Thoracic aorta (tissue), 2 donors: ENCODE data around the gene ASPN. TPM values are rescaled to one million over a fixed set of nuclear protein-coding genes. Genes with fewer than 3 reads are reported as not detected.

Experiments
- ATAC-seq: fragments of 150-250 bp; one replicate; pipeline ENCODE4 v1.8.0; 2017; ENCODE audit warnings: low read depth; ENCODE audit not compliant: insufficient number of reproducible peaks, low FRiP score
- DNase-seq: peaks from one replicate; pipeline ENCODE4 v3.0.0-alpha.2; 2020; ENCODE audit warnings: low spot score
- H3K27ac ChIP-seq, 2 donors: fragments of 200-600 bp; sonication (generic); 1 replicate in 1 of 2; 2 replicates in 1 of 2; pipeline ENCODE4 v1.5.1; 2016; ENCODE audit warnings: mild to moderate bottlenecking in 2 of 2, moderate library complexity in 2 of 2
- H3K27me3 ChIP-seq: fragments of 200-600 bp; sonication (generic); replicated peaks from 2 replicates; pipeline ENCODE4 v1.6.0; 2016; ENCODE audit warnings: mild to moderate bottlenecking; ENCODE audit not compliant: insufficient read depth
- H3K36me3 ChIP-seq: fragments of 200-600 bp; sonication (generic); one replicate; pipeline ENCODE4 v1.5.1; 2016
- H3K4me1 ChIP-seq, 2 donors: fragments of 200-600 bp; sonication (generic); 1 replicate in 1 of 2; 2 replicates in 1 of 2; pipeline versions ENCODE4 v1.5.1 to v1.6.0; 2016; ENCODE audit warnings: low read depth in 2 of 2, mild to moderate bottlenecking in 1 of 2; ENCODE audit not compliant: control insufficient read depth in 1 of 2
- H3K4me3 ChIP-seq: fragments of 200-600 bp; sonication (generic); 2 replicates; pipeline ENCODE4 v1.5.1; 2016; ENCODE audit warnings: mild to moderate bottlenecking
- H3K9me3 ChIP-seq: fragments of 200-600 bp; sonication (generic); 2 replicates; pipeline ENCODE4 v1.5.1; 2016
- total RNA-seq, 2 donors: library from RNA; depleted of rRNA; stranded (reverse); fragments of >200 nt; gene quantifications; one replicate each; pipeline versions ENCODE4 v1.1.0 to v1.2.3, GENCODE V29; 2016
- TF ChIP-seq, protein P1 (sequence below): fragments of 200-600 bp; sonication (generic); IDR thresholded peaks from one replicate; pipeline ENCODE4 v1.5.1; 2019; ENCODE audit warnings: antibody characterized with exemption

Gene ASPN
- total RNA-seq, 2 donors from 2014 or later, result 110 to 122 TPM

DNA sequence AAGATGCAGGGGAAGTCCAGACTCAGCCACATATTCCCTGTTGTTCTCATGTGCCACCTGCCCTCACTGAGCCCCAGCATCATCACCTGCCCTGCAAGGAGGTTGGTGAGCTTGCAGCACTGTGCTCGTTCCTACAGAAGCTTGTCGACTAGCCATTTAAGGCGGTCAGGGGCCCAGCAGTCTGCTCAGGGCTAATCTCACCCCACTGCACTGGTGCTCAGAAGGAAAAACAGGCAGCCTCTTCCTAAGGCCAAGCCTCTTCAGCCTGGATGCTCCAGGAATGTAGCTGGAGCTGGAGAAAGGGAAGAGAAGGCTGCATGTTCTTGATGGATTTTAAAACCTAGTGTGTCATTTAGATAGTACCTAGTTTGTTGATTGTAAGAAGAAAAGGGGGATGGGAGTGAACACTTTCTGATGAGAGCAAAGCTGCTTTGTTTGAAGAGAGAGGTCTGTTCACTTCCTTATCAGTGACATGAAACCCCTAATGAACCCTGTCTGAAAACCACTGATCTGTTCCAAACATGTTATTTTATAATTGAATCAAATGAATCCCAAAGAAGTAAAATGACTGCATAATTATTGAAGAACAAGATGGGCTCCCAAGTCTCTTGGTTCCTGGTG is 10.6 kb upstream of the ASPN start:
- no peak for DNase-seq
- H3K9me3 ChIP-seq, result no peaks in the 10 kb centered on the region
- no peaks in the 10 kb centered on the region for H3K36me3 ChIP-seq
- H3K4me3 ChIP-seq, result no peak overlapping the region
- no peaks in the 10 kb centered on the region for H3K27me3 ChIP-seq
- peaks cover 14 to 68% of the 10 kb centered on the region in 2 donors for H3K4me1 ChIP-seq
- TF ChIP-seq, protein P1, sequence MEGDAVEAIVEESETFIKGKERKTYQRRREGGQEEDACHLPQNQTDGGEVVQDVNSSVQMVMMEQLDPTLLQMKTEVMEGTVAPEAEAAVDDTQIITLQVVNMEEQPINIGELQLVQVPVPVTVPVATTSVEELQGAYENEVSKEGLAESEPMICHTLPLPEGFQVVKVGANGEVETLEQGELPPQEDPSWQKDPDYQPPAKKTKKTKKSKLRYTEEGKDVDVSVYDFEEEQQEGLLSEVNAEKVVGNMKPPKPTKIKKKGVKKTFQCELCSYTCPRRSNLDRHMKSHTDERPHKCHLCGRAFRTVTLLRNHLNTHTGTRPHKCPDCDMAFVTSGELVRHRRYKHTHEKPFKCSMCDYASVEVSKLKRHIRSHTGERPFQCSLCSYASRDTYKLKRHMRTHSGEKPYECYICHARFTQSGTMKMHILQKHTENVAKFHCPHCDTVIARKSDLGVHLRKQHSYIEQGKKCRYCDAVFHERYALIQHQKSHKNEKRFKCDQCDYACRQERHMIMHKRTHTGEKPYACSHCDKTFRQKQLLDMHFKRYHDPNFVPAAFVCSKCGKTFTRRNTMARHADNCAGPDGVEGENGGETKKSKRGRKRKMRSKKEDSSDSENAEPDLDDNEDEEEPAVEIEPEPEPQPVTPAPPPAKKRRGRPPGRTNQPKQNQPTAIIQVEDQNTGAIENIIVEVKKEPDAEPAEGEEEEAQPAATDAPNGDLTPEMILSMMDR, result no peak
- no peak for ATAC-seq
- H3K27ac ChIP-seq, result no peak overlapping the region

DNA sequence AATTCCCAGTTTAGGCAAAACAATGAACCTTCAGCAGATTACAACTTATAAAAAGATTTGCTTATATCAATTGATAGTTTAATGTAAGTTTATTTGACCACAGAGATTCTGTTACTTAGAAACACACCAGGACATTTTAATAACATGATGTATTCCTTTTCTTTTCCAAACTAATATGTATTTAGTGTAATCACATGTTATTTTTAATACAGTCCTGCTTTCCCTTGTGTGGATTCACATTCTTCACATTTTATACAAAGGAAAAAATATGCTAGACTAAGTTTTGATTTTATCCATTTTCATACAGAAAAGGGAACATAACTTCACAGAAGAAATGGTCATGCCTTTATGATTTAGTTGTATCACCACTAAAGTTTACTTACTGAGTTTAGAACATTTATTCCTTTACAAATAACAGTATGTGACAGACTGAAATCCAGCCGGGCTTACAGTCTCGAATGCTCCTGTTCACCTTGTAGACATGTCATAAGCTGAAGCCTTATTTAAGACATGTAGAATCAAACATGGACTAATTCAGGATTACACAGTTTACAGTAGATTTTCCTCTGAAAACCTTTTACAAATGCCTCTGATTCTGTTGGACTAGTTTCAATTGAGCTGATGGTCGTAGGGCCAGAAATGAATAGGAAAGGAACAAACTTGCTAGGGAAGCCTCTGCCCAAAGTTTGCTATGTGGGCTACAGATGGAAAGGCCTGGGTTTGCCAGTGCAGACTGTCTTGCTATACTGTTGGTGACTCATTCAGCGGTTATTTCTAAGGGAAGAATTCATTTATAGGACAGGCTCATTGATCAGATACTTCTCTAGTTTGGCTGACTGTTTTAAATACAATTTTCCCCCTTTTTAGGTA is 6.6 kb upstream of the ASPN start:
- Histone ChIP-seq H3K9me3 (no peaks in the 10 kb centered on the region), H3K27me3 (no peaks in the 10 kb centered on the region), H3K36me3 (no peaks in the 10 kb centered on the region), H3K4me1 (peaks cover 14 to 67% of the 10 kb centered on the region in 2 donors), H3K4me3 (no peak overlapping the region), H3K27ac (peak overlapping the region; percentile 82 to 96)
- TF ChIP-seq, protein P1, result no peak
- ATAC-seq (peak; percentile 16), DNase-seq (no peak)

DNA sequence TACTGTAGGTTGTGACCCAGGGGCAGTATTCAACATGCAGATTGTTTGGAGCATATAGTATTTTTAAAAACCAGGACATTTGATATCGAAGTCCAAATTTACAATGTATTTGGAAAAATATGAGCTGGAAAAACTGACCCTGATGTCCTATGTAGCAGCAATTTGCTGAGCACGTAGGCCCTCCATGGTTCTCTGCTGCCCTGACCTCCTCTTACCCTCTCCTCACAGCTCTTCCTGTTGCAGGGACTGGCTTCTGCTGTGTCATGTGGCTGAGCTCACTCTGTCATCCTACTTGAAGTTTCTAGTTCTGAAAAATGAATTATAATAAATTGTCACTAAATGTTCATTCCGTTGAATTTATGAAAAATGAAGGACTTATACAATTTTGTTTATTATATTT is 4.1 kb upstream of the ASPN start:
- Histone ChIP-seq H3K27me3 (no peaks in the 10 kb centered on the region), H3K4me3 (no peak overlapping the region), H3K27ac (peak overlapping the region; percentile 82 to 96), H3K4me1 (peaks cover 30 to 79% of the 10 kb centered on the region in 2 donors), H3K9me3 (no peaks in the 10 kb centered on the region), H3K36me3 (no peaks in the 10 kb centered on the region)
- DNase-seq (no peak), ATAC-seq (no peak)
- TF ChIP-seq, protein P1, result no peak

DNA sequence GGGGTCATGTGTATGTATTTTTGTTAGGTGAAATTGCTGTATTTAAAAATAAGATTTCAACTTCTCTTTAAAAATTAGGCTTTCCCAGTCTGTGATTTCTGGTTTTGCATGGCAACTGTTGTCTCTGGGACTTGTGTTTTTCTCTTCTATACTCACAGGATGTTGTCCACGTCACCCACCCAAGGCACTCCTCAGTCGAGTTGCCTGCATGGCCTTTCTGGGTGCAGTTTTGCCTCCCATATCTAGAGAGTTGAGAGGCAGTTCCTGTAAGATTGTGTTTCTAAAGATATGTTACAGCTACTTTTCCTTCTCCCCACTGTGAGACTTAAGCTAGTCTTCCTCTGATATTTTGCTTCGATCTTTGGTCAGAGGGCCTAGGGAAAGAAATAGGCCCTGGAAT is 2.3 kb upstream of the ASPN start:
- Histone ChIP-seq H3K9me3 (no peaks in the 10 kb centered on the region), H3K4me1 (peaks cover 41 to 79% of the 10 kb centered on the region in 2 donors), H3K27me3 (no peaks in the 10 kb centered on the region), H3K36me3 (no peaks in the 10 kb centered on the region), H3K27ac (peak overlapping the region; percentile 55 to 96), H3K4me3 (no peak overlapping the region)
- DNase-seq, result no peak
- ATAC-seq, result no peak
- TF ChIP-seq, protein P1, result no peak
